Measurements from ENCODE around the gene RFLNA.
"Not testable (repeated sequence)": the region's sequence is repeated elsewhere in the genome, so short reads cannot be mapped to it uniquely, and the experiment has no call there.

RFLNA gene

DNA sequence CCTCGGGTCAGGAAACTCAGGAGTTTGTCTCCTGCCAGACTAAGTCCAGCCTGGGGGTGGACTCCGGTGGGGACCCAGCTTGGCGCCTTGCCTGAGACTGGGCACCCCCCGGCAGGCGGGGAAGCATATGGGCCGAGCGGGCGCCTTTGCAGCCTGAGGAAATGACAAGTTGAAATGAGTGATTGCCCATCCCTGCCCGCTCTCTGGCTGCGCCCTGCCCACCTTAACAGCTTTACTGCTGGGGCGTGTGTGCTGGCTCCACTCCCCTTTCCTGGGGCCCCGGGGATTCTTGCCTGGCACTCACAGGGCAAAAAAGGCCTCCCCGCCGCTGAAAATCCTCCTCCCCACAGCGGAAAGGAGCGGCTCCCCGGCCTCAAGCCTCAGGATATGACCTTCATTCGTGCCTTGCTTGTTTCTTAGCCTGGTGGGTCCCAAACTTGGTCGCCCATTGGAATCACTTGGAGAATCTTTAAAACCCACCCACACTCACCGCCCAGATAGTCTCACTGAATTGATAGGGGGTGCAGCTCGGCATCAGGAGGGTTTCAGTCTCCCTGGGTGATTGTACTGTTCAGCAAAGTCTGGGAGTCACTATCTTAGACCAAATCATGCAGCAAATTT is 1.5 kb downstream of the RFLNA start:
- Histone ChIP-seq H3K4me1 (ENCODE audit: control insufficient read depth, insufficient read depth, low read length, poor library complexity, severe bottlenecking) (no peaks in the 10 kb centered on the region), H3K27ac (ENCODE audit: insufficient read depth, low read length, poor library complexity, severe bottlenecking) (no peak overlapping the region), H3K4me3 (ENCODE audit: insufficient read depth, low read depth, low read length, poor library complexity, severe bottlenecking) (no peak overlapping the region), H3K36me3 (ENCODE audit: control insufficient read depth, insufficient read depth, low read length) (no peaks in the 10 kb centered on the region), H3K27me3 (replicated peaks; ENCODE audit: control insufficient read depth, insufficient read depth, low read length, poor library complexity, severe bottlenecking) (peaks cover 7% of the 10 kb centered on the region), H3K9me3 (ENCODE audit: control insufficient read depth, low read length) (no peaks in the 10 kb centered on the region)
- no peak for DNase-seq

DNA sequence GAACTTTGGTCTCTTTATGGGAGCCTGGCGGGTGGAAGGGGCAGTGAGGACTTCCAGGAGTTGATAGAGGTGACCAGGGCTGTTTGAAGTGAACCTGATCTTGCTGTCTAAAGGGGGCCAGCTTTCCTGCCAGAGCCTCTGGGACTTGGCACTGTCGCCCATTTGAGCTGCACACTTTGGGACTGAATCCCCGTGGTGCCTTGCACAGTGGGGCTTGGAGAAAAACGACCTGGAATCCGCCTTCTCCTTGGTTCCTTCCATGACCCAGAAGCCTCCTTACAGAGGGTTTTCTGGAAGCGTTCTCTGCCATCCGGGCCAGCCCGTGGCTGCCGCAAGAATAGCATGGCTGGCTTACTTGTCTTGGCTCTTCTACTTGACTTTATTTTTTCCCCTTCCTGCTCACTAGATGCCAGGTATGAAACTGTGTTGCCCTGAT is 2.0 kb downstream of the RFLNA start:
- no peak for DNase-seq
- Histone ChIP-seq H3K36me3 (ENCODE audit: control insufficient read depth, insufficient read depth, low read length) (no peaks in the 10 kb centered on the region), H3K27ac (ENCODE audit: insufficient read depth, low read length, poor library complexity, severe bottlenecking) (no peak overlapping the region), H3K4me1 (ENCODE audit: control insufficient read depth, insufficient read depth, low read length, poor library complexity, severe bottlenecking) (no peaks in the 10 kb centered on the region), H3K27me3 (replicated peaks; ENCODE audit: control insufficient read depth, insufficient read depth, low read length, poor library complexity, severe bottlenecking) (peaks cover 7% of the 10 kb centered on the region), H3K4me3 (ENCODE audit: insufficient read depth, low read depth, low read length, poor library complexity, severe bottlenecking) (no peak overlapping the region), H3K9me3 (ENCODE audit: control insufficient read depth, low read length) (no peaks in the 10 kb centered on the region)

DNA sequence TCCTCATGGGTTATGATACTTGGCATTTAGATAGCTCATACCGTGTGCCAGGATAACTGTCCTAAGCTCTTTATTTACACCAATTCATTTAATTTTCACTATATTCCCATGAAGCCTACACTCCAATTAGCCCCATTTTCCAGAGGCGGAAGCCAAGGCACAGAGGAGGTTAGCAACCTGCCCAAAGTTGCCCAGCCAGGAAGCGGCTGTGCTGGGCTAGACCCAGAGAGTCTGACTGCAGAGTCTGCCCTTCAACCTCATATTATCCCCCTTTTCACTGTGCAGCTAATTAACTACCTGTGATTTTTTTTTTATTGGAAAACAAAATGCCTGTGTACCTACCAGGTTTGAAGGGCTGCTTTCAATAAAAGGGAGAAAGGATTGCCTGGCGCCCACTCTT is 2.5 kb downstream of the RFLNA start:
- no peak for DNase-seq
- Histone ChIP-seq H3K4me1 (ENCODE audit: control insufficient read depth, insufficient read depth, low read length, poor library complexity, severe bottlenecking) (no peaks in the 10 kb centered on the region), H3K27ac (ENCODE audit: insufficient read depth, low read length, poor library complexity, severe bottlenecking) (no peak overlapping the region), H3K4me3 (ENCODE audit: insufficient read depth, low read depth, low read length, poor library complexity, severe bottlenecking) (no peak overlapping the region), H3K27me3 (replicated peaks; ENCODE audit: control insufficient read depth, insufficient read depth, low read length, poor library complexity, severe bottlenecking) (peaks cover 7% of the 10 kb centered on the region), H3K9me3 (ENCODE audit: control insufficient read depth, low read length) (no peaks in the 10 kb centered on the region), H3K36me3 (ENCODE audit: control insufficient read depth, insufficient read depth, low read length) (no peaks in the 10 kb centered on the region)

DNA sequence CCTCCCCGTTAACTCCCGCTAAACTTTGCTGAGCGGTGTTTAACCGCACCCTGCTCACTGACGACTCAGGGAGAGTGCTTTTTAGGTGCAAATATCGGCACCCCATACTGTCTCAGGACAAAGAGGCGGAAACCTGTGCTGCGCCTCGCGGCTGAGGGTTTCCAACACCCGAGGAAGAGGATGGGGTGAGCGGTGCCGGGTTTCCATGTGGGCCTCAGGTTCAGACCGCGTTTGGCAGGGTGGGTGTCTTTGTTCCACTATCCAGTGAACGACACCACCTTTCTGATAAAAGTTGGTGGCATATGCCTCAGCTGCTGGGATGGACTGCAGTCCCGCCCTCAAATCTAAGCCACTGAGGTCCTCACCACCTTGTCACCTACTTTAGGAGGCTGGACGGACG is 3.0 kb downstream of the RFLNA start:
- peaks cover 7% of the 10 kb centered on the region for H3K27me3 ChIP-seq (replicated peaks; ENCODE audit: control insufficient read depth, insufficient read depth, low read length, poor library complexity, severe bottlenecking)
- H3K36me3 ChIP-seq (ENCODE audit: control insufficient read depth, insufficient read depth, low read length) = no peaks in the 10 kb centered on the region
- H3K27ac ChIP-seq (ENCODE audit: insufficient read depth, low read length, poor library complexity, severe bottlenecking) = no peak overlapping the region
- H3K9me3 ChIP-seq (ENCODE audit: control insufficient read depth, low read length) = no peaks in the 10 kb centered on the region
- H3K4me3 ChIP-seq (ENCODE audit: insufficient read depth, low read depth, low read length, poor library complexity, severe bottlenecking) = no peak overlapping the region
- no peak for DNase-seq
- H3K4me1 ChIP-seq (ENCODE audit: control insufficient read depth, insufficient read depth, low read length, poor library complexity, severe bottlenecking) = no peaks in the 10 kb centered on the region

DNA sequence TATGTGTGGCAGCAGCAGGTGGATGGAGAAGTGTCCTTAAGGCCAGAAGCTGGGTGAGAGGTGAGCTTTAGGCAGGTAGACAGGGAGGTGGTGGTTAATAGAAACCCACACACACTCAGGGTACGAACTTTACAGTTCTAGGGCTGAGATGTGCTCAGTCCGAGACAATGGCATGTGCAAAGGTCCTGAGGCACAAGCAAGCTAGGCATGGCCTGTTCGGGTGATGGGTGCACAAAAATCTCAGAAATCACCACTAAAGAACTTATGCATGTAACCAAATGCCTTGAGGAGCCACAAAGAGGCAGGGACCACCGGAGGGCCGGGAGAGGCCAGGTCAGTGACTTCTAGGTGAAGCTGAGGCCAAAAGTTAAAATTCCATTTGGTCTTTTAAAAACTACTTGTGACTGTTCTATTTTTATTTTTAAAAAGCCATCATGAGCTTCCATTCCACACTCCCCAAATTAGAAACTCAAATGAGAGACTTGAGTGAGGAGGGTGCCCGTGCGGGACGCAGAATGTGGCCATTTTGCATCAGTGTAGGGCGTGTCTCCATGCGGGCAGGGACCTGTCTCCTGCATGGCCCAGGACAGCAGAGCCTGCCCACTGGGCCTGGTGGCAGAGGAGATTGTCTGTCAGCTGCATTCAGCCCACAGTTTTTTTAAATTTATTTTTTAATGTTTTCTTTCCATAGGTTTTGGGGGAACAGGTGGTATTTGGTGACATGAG is 4.0 kb downstream of the RFLNA start:
- no peak overlapping the region for H3K27ac ChIP-seq (ENCODE audit: insufficient read depth, low read length, poor library complexity, severe bottlenecking)
- H3K27me3 ChIP-seq (replicated peaks; ENCODE audit: control insufficient read depth, insufficient read depth, low read length, poor library complexity, severe bottlenecking) = peaks cover 7% of the 10 kb centered on the region
- no peaks in the 10 kb centered on the region for H3K36me3 ChIP-seq (ENCODE audit: control insufficient read depth, insufficient read depth, low read length)
- no peak for DNase-seq
- H3K4me1 ChIP-seq (ENCODE audit: control insufficient read depth, insufficient read depth, low read length, poor library complexity, severe bottlenecking) = no peaks in the 10 kb centered on the region
- no peaks in the 10 kb centered on the region for H3K9me3 ChIP-seq (ENCODE audit: control insufficient read depth, low read length)
- H3K4me3 ChIP-seq (ENCODE audit: insufficient read depth, low read depth, low read length, poor library complexity, severe bottlenecking) = no peak overlapping the region

DNA sequence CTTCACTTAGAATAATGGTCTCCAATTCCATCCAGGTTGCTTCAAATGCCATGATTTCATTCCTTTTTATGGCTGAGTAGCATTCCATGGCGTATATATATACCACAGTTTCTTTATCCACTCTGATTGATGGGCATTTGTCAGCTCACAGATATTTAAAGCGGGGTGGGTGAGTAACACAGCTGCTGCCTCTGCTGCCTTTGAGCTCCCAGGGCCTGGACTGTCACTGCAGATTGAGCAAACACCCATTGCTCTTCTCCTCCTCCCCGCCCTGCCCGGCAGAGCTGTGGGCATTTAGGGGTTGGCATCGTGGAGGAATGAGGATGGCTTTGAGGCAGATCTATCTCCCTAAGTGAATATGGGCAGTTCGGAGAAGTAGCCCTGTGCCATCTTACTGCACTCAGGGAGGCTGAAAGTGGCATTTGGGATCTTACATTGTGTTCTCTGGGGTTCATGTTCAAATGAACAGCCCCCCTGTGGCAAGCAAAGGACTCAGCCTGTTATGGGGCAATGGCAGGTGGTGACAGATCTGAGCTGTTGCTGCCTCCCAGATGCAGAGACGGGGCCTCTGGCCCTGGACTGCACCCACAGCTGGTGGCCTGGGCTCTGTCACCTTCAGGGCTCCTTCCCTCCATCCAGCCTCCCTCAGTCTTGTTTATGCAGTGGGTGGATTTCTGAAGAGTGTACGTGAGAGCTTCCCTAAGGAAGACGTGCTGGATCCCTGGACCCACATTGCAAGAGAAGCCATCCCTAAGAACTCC is 4.9 kb downstream of the RFLNA start:
- H3K4me1 ChIP-seq (ENCODE audit: control insufficient read depth, insufficient read depth, low read length, poor library complexity, severe bottlenecking) = no peaks in the 10 kb centered on the region
- H3K4me3 ChIP-seq (ENCODE audit: insufficient read depth, low read depth, low read length, poor library complexity, severe bottlenecking) = no peak overlapping the region
- peaks cover 7% of the 10 kb centered on the region for H3K27me3 ChIP-seq (replicated peaks; ENCODE audit: control insufficient read depth, insufficient read depth, low read length, poor library complexity, severe bottlenecking)
- H3K36me3 ChIP-seq (ENCODE audit: control insufficient read depth, insufficient read depth, low read length) = no peaks in the 10 kb centered on the region
- no peak overlapping the region for H3K27ac ChIP-seq (ENCODE audit: insufficient read depth, low read length, poor library complexity, severe bottlenecking)
- DNase-seq = no peak
- H3K9me3 ChIP-seq (ENCODE audit: control insufficient read depth, low read length) = no peaks in the 10 kb centered on the region

DNA sequence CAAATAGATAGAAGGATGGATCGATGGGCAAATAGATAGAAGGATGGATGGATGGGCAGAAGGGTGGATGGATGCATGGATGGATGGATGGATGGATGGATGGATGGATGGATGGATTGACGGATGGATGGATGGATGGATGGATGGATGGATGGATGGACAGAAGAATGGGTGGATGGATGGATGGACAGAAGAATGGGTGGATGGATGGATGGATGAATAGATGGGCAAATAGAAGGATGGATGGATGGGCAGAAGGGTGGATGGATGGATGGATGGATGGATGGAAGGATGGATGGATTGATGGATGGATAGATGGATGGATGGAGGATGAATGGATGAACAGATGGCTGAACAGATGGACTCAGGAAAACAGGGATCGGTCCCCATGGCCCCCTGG is 5.8 kb downstream of the RFLNA start:
- not testable (repeated sequence) for H3K4me1 ChIP-seq (ENCODE audit: control insufficient read depth, insufficient read depth, low read length, poor library complexity, severe bottlenecking); H3K27me3 ChIP-seq (replicated peaks; ENCODE audit: control insufficient read depth, insufficient read depth, low read length, poor library complexity, severe bottlenecking); H3K36me3 ChIP-seq (ENCODE audit: control insufficient read depth, insufficient read depth, low read length); DNase-seq; H3K27ac ChIP-seq (ENCODE audit: insufficient read depth, low read length, poor library complexity, severe bottlenecking); H3K4me3 ChIP-seq (ENCODE audit: insufficient read depth, low read depth, low read length, poor library complexity, severe bottlenecking); H3K9me3 ChIP-seq (ENCODE audit: control insufficient read depth, low read length)

DNA sequence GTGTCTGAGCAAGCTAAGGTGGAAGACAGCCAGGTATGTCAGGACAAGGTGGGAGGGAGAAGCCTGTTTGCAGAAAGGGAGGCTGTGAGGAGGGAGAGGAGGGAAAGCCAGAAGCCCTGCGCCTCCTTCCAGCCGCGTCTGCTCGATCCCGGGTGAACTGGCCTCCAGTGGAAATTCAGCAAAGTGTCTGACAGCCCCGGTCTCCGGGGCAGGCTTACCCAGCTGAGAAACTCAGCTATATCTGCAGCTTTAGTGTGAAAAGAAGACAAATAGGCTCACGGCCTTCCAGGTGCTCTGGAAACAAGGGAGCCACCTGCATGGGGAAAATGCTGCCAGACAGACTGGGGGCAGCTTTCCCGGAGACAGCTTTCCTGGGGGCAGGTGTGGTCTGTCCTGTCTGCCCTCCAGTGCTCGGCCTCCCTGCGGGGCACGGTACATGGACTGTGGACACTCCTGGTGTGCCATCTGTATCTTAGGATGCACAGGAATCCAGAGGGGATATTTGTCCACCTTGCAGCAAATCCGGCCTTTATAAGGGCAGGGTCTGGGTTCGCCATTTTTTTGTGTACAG is 6.3 kb downstream of the RFLNA start:
- no peak for DNase-seq
- H3K27ac ChIP-seq (ENCODE audit: insufficient read depth, low read length, poor library complexity, severe bottlenecking) = no peak overlapping the region
- H3K36me3 ChIP-seq (ENCODE audit: control insufficient read depth, insufficient read depth, low read length) = no peaks in the 10 kb centered on the region
- no peak overlapping the region for H3K4me3 ChIP-seq (ENCODE audit: insufficient read depth, low read depth, low read length, poor library complexity, severe bottlenecking)
- H3K4me1 ChIP-seq (ENCODE audit: control insufficient read depth, insufficient read depth, low read length, poor library complexity, severe bottlenecking) = no peaks in the 10 kb centered on the region
- H3K27me3 ChIP-seq (replicated peaks; ENCODE audit: control insufficient read depth, insufficient read depth, low read length, poor library complexity, severe bottlenecking) = peaks cover 4% of the 10 kb centered on the region
- no peaks in the 10 kb centered on the region for H3K9me3 ChIP-seq (ENCODE audit: control insufficient read depth, low read length)

DNA sequence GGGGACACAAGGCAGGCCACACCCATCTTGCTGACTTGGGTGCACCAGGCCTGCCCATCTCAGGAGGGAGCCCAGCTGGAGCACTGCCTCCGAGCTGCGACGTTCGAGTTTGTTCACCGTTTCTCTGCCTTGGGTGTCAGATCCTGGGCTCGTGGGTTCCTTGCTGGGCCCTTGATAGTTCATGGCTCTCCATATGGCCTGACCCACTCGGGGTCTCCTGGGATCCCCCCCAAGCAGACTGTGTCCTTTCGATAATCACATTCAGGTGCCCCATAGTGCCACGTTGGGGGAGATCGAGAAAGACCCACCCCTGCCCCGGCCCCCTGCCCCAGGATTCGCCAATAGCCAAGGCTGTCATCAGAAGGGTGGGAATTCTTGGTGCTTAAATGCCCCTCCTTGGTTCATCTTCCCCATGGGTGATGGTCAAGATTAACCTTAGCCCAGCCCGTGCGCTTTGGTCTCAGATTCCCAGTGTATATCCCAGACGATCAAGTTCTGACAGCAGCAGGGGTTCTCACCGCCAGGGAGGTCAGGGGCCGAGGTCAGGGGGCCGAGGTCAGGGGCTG is 7.4 kb downstream of the RFLNA start:
- Histone ChIP-seq H3K4me1 (ENCODE audit: control insufficient read depth, insufficient read depth, low read length, poor library complexity, severe bottlenecking) (no peaks in the 10 kb centered on the region), H3K27ac (ENCODE audit: insufficient read depth, low read length, poor library complexity, severe bottlenecking) (no peak overlapping the region), H3K4me3 (ENCODE audit: insufficient read depth, low read depth, low read length, poor library complexity, severe bottlenecking) (no peak overlapping the region), H3K9me3 (ENCODE audit: control insufficient read depth, low read length) (no peaks in the 10 kb centered on the region), H3K27me3 (replicated peaks; ENCODE audit: control insufficient read depth, insufficient read depth, low read length, poor library complexity, severe bottlenecking) (peaks cover 4% of the 10 kb centered on the region), H3K36me3 (ENCODE audit: control insufficient read depth, insufficient read depth, low read length) (no peaks in the 10 kb centered on the region)
- no peak for DNase-seq

Measured in effector memory CD4-positive, alpha-beta T cell (primary cell).